ENCODE data around the gene DSG1.
"Not testable (repeated sequence)": the region's sequence is repeated elsewhere in the genome, so short reads cannot be mapped to it uniquely, and the experiment has no call there.

The DSG1 gene

DNA sequence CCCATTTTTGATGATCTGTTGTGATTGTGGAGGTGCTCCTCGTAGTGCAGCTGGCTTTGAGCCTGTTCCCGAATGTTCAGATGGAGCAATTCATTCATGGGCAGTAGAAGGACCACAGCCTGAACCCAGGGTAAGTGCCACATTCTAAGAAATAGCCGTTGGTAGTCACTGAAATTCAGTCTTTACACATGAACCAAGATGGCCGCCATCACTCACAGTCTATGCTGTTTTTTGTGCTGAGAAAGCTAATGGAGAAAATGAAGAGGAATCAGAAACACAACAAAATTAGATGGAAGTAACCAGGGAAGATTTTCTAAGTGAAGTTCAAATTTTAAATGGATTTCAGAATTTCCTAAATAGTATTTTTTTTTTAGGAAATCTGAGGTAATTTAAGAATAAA lies 25.5 kb downstream of the DSG1 start:
- DNase-seq (ENCODE audit: low read depth in 3 of 3), result no peak

DNA sequence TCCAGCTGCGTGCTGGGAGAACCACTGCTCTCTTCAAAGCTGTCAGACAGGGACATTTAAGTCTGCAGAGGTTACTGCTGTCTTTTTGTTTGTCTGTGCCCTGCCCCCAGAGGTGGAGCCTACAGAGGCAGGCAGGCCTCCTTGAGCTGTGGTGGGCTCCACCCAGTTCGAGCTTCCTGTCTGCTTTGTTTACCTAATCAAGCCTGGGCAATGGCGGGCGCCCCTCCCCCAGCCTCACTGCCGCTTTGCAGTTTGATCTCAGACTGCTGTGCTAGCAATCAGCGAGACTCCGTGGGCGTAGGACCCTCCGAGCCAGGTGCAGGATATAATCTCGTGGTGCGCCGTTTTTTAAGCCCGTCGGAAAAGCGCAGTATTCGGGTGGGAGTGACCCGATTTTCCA lies 35.4 kb downstream of the DSG1 start:
- not testable (repeated sequence) for DNase-seq (ENCODE audit: low read depth in 3 of 3)

DNA sequence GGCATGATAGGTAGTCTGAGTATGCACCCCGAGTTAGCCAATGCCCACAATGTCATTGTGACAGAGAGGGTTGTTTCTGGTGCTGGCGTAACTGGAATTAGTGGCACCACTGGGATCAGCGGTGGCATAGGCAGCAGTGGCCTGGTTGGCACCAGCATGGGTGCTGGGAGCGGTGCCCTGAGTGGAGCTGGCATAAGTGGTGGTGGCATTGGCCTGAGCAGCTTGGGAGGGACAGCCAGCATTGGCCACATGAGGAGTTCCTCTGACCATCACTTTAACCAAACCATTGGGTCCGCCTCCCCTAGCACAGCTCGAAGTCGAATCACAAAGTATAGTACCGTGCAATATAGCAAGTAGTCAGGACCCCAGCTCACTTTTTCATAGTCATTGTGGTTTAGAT lies 37.0 kb downstream of the DSG1 start:
- DNase-seq (ENCODE audit: low read depth in 3 of 3), result no peak

DNA sequence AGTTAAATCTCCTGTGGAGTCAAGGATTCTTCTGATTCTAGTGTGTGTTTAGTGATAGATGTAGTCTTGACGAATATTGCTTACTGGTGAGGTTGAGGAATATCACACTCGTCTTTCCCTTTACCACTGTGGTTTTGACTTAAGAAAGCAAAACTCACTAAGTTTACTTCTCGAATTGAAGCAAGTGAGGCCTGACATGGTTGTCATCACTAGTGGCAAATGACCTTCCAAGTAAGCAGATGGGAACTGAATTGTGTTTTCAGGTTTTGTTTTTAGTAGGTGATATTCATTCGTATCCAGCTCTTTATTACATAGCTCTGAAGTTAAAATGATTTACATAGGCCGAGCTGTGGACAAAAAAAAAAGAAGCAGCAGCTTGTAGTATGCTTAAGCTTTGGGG lies 38.1 kb downstream of the DSG1 start:
- no peak for DNase-seq (ENCODE audit: low read depth in 3 of 3)

DNA sequence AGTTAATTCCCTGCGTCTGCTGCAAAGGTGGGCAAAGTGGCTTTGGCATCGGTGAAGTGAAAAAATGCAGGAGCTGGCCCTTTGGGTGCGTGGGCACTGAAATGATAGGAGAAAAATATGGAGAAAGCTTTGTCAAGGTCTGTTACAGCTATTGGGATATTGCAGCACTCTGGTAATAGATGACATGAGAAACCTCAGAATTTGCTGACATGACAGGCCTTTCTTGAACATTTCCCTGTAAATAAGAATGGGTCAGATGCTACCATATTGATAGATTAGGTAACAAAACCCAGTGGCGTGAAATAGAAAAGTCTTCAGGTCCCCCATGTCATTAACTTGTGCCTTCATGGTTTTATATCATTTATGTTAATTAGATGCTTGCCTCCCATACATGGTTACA lies 46.2 kb downstream of the DSG1 start:
- DNase-seq (ENCODE audit: low read depth in 3 of 3), result no peak

DNA sequence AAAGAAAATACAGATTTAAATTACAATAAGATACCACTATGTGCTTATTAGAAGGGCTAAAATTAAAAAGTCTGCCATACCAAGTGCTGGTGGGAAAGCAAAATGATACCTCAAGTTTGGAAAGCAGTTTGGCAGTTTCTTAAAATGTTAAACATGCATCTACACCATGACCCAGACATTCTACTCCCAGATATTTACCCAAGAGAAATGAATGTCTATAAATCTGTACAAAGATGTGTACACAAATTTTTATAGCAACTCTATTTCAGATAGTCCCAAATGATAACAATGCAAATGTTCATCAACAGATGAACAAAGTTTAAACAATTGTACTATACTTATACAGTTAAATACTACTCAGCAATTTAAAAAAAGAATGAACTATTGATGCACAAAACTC lies 51.5 kb downstream of the DSG1 start:
- no peak for DNase-seq (ENCODE audit: low read depth in 3 of 3)

DNA sequence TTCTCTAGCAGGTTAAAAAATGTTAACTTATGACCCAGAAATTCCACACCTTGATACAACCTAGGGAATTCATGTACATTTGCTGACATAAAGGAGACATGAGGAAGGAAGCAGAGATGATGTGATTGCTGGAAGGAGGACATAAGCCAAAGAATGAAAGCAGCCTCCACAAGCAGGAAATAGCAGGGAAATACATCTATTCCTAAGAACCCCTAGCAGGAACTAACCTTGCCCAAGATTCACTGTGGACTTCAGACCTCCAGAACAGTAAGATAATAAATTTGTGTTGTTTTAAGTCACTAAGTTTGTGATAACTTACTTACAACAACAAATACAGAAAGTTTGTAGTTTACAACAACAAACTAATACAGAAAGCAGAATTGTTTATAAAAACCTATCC lies 54.0 kb downstream of the DSG1 start:
- DNase-seq (ENCODE audit: low read depth in 3 of 3), result no peak

DNA sequence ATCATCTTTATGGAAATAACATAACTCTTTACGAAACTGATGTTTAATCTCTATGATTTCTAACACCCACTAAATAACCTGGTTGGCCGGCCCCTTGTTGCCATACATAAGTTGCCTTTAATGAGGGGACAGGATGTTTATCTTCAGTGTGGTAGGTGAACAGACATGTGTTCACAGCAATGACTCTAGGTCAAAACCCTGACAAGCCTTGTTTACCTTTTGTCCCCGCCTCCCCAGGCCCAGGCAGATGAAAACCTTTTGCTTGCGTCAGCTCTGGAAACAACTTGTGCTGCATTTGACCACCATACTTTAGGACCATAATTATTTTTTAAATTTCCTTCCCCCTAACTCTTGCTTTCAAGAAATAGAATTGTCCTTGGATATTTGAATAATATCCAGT lies 55.7 kb downstream of the DSG1 start:
- DNase-seq (ENCODE audit: low read depth in 3 of 3), result no peak

DNA sequence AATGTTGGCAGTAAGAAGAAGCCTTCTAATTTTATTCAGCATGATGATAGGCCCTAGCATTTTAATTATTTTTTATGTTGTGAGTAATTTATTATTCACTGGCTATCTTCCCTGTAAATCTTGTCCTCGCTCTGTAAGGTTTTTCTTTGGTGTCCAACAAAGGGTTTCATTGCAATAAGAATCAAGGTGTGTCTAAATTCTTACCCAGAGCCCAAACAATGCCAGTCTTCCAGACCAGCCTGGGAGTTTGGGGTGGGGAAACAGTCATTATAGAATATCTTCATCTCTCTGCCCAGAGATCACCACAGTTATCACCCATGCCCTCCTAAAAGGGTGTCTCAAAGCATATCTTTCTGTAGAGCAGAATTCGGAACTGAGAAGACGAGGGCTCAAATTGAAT lies 58.5 kb downstream of the DSG1 start, which contains the start of gene DSG4:
TSS of gene DSG4 (plus strand) at position 301 of the 400 bp plus-strand sequence. CDS start 135 bp downstream, outside the sequence.
- DNase-seq (ENCODE audit: low read depth in 3 of 3), result no peak

DNA sequence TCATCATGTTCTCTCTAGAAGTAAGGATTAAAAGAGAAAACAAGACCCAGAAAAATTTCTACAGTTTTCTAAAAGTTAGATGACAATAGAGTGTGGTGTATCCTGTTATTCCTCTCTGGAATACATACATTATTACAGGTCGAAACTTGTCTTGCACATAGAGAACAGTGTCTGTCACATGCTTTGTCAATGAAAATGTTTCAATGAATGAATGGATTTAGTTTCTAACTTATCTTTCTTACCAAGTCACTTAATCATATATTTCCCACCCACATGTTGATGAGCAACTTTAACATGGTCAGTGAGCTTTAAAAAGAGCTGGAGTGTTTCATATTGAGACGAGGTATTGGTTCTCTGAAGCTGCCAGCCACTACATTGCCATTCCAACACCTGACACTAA lies 63.0 kb downstream of the DSG1 start:
- no peak for DNase-seq (ENCODE audit: low read depth in 3 of 3)

DNA sequence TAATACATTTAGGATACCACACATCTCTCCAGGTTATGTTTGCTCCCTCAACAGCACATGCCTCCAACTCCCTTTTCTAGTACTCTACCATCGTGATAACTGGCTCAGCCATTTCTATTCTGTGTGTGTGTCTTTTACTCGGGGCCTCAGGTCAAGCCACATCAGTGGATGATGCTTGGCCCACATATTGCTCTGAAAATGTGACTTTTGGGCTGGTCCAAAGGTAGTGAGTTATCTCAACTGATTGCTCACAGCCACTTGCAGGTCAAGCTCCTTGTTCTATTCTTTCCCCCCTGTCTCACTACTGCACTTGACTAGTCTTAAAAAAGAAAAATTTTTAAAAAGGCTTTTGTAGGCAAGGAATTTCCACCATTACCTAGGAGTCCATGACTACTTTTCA lies 64.1 kb downstream of the DSG1 start:
- no peak for DNase-seq (ENCODE audit: low read depth in 3 of 3)

DNA sequence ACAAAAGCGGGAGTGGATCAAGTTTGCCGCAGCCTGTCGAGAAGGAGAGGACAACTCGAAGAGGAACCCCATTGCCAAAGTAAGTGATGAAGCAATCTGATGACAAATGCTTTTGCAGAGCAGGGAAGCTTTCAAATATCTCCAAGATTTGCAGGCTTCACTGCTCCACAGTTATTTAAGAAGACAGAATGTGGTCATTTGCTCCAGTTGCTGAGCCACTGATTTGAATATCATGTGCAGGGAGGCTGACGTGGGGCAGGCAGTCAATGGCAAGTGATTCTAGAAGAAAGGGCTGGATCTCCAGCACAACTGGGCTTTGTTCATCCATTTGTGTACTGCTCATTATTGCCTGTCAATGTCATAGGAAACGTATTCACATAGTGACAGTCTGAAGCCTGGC lies 68.8 kb downstream of the DSG1 start:
- no peak for DNase-seq (ENCODE audit: low read depth in 3 of 3)

DNA sequence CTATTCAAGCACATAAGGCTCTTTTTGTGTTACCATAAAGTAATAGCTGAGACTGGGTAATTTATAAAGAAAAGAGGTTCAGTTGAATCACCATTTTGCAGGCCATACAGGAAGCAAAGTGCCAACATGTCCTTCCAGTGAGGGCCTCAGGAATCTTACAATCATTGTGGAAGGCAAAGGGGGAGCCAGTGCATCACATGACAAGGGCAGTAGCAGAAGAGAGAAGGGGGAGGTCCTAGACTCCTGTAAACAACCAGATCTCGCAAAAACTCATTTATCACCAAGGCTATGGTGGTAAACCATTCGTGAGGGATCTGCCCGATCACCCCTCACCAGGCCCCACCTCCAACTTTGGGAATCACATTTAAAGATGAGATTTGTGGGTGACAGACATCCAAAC lies 75.3 kb downstream of the DSG1 start:
- no peak for DNase-seq (ENCODE audit: low read depth in 3 of 3)

DNA sequence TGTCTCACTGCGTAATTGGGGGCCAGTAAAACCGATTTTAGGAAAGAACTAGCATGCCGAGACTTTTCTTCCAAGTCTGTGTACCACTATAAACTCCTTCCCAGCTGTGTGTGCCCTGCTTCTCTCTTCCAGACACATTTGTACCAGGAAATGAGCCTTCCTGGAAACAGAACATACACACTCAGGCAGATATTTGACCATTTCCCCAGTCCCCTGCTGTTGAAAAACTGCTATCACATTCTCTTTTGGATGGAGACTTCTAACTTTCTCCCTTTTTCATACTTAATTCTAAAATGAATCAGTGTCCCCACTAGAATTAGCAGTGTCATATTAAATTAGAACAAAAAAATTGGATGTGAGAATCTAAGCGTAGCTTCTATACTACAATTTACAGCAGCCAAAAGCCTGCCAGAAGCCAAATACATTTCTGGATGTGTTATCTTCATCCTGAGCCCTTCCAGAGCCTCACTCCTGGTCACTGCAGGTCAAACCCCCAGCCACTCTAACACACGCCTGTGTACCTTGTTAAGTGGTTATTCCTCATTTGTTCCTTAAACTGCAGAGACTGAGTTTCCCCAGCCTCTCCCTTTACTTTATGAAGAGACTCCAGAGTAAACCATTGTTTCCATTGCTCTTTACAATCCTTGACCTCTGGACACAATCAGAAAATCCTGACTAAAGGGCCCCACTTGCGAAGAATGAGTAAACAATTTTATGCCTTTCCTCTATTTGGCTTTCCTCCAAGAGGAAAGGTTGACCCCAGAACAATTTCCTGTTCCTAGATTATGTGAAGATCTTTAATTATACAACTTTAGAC lies 79.0 kb downstream of the DSG1 start:
- DNase-seq (ENCODE audit: low read depth in 3 of 3), result no peak

DNA sequence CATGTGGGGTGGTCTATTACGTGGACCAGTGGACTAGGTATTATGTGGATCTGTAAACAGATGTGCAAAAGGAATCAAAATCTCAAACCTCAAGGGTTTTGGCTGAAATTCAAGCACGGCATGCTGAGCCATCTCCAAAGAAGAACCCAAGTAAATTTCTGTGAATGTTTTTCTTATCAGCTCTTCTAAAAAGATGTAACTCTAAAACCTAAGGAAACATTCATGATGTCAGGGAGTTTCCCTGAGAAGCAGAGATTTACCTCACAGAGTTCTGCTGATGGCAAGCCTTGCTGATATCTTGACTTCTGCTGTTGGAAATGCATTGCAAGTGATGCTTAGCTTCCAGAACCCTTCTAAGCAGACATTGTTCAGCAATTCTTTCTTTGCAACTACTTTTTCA lies 80.2 kb downstream of the DSG1 start:
- DNase-seq (ENCODE audit: low read depth in 3 of 3), result no peak

DNA sequence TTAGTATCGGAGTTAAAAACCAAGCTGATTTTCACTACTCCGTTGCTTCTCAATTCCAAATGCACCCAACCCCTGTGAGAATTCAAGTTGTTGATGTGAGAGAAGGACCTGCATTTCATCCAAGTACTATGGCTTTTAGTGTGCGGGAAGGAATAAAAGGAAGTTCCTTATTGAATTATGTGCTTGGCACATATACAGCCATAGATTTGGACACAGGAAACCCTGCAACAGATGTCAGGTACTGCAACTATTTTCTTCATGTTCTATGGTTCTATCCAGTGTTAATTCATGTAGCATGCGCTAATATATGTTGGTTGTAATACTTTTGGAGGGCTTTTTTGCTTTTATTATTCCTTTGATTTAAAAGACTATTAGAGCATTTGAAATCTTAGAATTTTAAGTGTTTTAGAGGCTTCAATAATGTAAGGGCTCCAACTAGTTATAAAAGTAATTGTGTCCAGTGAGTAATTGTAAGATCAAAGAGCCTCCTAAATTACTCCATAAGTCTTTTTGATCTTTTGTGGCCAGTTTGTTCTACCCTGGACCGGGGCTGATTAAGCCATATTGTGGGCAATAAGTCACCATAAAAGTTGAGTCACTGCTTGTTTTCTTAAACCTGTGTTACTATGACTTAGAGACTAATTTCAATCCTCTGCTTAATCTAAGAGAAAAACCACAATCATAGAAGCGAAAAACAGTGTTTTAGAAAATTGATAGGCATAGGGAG lies 81.5 kb downstream of the DSG1 start:
- DNase-seq (ENCODE audit: low read depth in 3 of 3), result no peak

DNA sequence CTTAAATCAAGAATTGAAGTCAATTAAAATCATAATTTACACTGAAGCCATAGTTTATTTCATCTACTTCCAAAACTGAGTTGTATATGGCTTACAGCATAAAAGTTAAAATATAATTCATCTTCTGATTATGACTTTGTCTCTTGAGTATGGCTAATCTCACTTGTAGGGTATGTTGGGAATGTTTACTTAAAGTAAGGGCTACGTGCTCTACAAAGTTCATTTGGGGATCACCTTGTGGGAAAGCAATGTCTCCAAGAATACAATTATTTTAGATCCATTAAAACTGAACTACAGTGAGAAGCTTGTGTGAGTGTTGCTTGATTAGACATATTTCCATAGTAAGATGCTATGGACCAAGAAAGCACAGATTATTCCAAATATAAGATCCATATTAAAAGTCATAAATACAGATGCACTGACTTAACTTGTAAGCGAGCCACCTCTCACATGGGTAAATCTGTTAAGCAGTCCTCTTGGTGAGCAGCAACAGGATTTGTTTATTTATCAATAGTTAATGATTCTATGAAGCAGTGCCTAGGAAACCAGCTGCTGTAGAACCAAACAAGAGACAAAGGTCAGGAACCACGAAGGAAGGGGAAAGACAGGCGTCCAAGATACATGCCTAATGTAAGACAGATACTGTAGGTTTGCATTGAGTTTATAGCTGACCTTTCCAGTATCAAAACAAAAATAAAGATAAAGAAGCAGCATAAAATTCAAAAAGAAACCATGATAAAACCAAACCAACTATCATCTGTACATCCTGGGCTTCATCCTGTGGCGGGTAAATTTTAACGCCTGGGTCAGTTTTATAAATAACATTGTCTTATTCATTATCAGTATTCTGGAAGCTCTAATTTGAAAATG lies 83.4 kb downstream of the DSG1 start:
- no peak for DNase-seq (ENCODE audit: low read depth in 3 of 3)

DNA sequence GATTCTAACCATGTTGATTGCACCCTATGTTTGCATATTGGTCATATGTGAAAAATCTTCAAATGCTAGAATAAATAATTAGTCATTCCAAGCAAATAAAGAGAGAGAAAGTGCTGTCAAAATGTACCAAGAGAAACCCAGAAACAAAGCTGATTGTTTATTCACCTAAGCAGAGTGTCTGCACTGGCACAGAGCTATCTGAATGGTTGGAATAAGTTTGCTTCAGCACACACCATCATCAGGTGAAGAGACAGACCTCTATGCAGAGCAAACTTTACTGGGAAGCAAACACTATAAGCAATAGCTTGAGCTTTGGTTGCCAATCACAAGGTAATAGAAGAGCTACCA lies 84.0 kb downstream of the DSG1 start:
- DNase-seq (ENCODE audit: low read depth in 3 of 3), result no peak

DNA sequence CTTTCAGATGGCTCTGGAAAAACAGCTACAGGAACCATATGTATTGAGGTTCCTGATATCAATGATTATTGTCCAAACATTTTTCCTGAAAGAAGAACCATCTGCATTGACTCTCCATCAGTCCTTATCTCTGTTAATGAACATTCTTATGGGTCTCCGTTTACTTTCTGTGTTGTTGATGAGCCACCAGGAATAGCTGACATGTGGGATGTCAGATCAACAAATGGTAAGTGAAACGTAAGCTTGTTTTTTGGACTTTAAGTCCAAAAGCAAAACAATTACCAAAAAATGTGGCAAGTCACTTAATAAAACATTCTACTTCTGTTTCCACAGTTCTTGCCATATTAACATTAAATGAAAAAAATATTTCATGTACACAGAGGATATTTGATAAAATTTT lies 85.4 kb downstream of the DSG1 start:
- no peak for DNase-seq (ENCODE audit: low read depth in 3 of 3)

All from stimulated activated CD4-positive, alpha-beta T cell treated with anti-CD3 and anti-CD28 coated beads, TNF-alpha, amount 100 ng/mL, for 24 hours (primary cell).